Measurements from ENCODE around the gene ZNF79.

The ZNF79 gene

GRCh38 chr9:127430415-127430814 is 6.2 kb downstream of the ZNF79 start:
- no peak for DNase-seq

GRCh38 chr9:127437497-127438264 is 13.5 kb downstream of the ZNF79 start:
- no peak for DNase-seq

GRCh38 chr9:127438394-127438793 is 14.2 kb downstream of the ZNF79 start:
- no peak for DNase-seq

- DNase-seq: no peak
Observed at GRCh38 chr9:127444283-127444920, 20.2 kb downstream of the ZNF79 start.

- no peak for DNase-seq
Observed at GRCh38 chr9:127444921-127445850, 21.0 kb downstream of the ZNF79 start.

- DNase-seq: no peak
Observed at GRCh38 chr9:127445851-127446712, 21.9 kb downstream of the ZNF79 start.

- no peak for DNase-seq
Observed at GRCh38 chr9:127446713-127447415, 22.7 kb downstream of the ZNF79 start.

GRCh38 chr9:127447416-127448111 is 23.4 kb downstream of the ZNF79 start:
- no peak for DNase-seq

- no peak for DNase-seq
Observed at GRCh38 chr9:127448112-127448805, 24.1 kb downstream of the ZNF79 start.

- no peak for DNase-seq
Observed at GRCh38 chr9:127449332-127449966, 25.3 kb downstream of the ZNF79 start.

- peak; percentile 30 for DNase-seq
Observed at GRCh38 chr9:127450243-127450760, 26.1 kb downstream of the ZNF79 start.

GRCh38 chr9:127450830-127451607 is 26.8 kb downstream of the ZNF79 start, which contains the start of the genes LRSAM1 and RPL12:
Gene LRSAM1 (plus strand): TSS chr9:127451510. CDS start chr9:127454528, 3,018 bp downstream.
Gene RPL12 (minus strand): TSS chr9:127451406. CDS start chr9:127451317, 89 bp downstream.
- peak; percentile 96 for DNase-seq

- no peak for DNase-seq
Observed at GRCh38 chr9:127451608-127451857, 27.4 kb downstream of the ZNF79 start.

- DNase-seq: no peak
Observed at GRCh38 chr9:127451858-127452656, 27.9 kb downstream of the ZNF79 start.

- DNase-seq: peak; percentile 36
Observed at GRCh38 chr9:127452691-127453090, 28.5 kb downstream of the ZNF79 start.

GRCh38 chr9:127455324-127455992 is 31.3 kb downstream of the ZNF79 start:
- no peak for DNase-seq

GRCh38 chr9:127457191-127457878 is 33.2 kb downstream of the ZNF79 start:
- no peak for DNase-seq
